HG03066 (cell line): ENCODE data around the gene RCAN2.

Source experiments
- ATAC-seq: cut with Tn5 transposase; IDR thresholded peaks from one replicate; pipeline ENCODE4 v1.9.1; 2021; ENCODE audit warnings: low read depth; ENCODE audit not compliant: unreplicated experiment

The RCAN2 gene

DNA sequence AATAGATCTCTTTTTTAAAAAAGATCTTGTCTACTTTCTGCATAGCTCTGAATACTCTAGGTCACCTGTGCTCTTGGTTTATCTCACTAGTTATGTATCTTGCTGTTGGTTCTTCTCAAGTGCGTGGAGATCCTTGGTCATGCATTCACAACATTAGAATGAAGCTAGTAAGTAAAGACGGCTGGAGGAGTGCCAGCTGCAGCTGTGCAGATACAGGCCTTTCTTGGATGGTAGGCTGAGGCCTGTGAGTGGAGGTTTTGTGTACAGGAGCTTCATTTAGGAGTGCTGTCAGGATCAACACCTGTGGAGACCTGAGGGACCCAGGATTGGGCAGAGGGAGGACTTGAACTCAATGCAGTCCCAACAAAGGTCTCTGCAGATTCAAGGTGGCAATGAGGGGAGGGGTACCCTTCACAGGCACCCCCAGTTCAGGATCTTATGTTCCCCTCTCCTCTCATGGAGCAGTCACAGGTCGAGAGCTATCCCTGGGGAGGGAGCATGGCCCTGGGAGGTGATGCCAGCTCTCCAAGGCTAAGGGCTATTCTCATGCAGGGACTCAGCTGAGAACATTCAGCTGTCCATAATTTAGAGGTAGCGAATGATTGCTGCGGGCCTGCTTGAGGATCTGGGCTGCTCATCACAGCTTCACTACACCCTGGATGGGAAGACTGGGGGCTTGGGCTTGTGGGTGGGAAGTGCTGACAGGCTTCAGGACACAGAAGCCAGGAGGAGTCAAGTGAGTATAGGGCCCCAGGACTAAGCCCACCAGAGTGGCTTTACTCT lies 221.6 kb downstream of the RCAN2 start:
- ATAC-seq, result no peak

DNA sequence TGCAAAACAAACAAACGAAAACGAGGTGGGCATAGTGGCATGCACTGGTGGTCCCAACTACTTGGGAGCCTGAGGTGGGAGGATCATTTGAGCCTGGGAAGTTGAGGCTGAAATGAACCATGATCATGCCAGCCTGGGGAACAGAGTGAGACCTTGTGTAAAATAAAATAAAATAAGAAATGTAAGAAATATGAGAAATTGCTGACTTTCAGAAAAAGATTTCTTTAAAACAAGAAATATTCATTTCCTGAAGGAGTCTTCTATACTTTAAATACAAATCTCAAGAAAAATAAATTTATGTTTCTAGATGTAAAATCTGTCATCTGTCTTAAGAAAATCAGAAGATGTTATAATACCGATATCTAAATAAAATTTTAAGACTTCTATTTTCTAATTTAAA lies 223.7 kb downstream of the RCAN2 start:
- ATAC-seq, result no peak

GRCh38 chr6:46265373-46265772 lies 225.9 kb downstream of the RCAN2 start:
- no peak for ATAC-seq

DNA sequence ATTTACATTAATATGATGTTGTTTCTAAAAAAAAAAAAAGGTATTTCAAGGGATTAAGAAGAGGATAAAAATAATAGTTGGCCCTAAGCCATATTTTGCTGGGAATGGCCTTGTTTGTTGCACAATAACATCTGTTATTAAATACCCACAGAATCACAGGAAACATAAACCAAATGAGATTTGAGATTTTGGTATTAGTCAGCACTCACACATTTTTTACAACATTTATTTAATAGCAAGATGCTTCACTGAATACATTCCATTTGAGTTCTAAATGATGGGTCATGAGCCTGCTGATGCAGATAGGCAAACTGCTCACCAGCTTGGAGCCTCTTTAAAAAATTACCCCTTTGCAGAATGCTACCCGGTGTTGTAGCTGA lies 227.6 kb downstream of the RCAN2 start:
- ATAC-seq, result no peak

GRCh38 chr6:46262928-46263706 lies 228.1 kb downstream of the RCAN2 start:
- no peak for ATAC-seq

- ATAC-seq, result no peak
Observed at GRCh38 chr6:46258249-46258648, 233.0 kb downstream of the RCAN2 start.

DNA sequence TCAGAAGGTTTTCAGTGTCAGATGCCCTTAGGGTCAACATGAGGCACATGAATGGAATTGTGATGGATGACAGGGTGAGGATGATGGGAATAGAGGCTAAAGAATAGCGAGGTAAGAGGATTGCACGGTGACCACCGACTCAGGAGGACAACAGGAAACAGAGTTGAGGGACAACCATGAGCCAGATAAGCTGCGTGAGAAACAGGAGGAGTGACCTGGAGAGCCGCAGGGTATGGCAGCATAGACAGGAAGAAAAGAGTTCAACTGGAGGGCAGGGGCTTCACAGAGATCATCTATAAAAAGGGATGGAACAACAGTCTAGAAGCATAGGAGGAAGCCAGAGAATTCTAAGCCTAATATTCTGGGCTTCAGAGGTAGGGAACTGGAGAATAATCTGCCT lies 235.7 kb downstream of the RCAN2 start:
- ATAC-seq, result no peak

DNA sequence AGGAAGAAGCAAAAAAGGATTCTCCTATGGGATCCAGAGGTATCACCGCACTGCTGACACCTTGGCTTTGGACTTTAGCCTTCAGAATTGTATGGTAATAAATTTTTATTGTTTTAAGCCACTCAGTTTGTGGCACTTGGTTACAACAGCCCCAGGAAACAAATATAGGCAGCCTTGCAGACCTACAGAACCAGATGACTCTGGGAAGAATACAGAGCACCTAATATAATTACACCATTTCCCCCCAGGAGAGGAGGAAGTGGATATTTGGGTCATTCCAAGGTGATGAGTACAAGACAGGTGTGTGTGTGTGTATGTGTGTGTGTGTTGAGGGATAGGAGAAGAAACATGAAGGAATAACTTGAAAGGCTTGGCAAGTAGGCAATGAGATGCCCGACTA lies 236.3 kb downstream of the RCAN2 start:
- no peak for ATAC-seq

DNA sequence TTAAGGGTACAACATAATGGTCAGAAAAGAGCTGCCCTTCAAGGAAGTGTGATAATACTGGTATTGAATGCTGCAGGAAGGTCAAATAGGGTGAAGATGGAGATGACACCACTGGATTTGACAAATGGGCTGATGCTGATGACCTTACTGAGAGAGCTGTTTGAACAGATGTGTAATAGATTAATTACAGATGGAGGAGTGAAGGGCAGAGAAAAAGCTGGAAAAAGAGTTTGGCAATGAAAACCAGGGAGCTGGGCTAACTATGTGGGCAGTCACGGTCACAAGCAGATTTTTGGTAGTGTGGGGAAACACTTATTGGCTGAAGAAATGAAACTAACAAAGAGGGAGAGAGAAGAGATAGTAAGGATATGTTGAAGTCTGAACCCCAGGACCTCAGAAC lies 236.9 kb downstream of the RCAN2 start:
- no peak for ATAC-seq

DNA sequence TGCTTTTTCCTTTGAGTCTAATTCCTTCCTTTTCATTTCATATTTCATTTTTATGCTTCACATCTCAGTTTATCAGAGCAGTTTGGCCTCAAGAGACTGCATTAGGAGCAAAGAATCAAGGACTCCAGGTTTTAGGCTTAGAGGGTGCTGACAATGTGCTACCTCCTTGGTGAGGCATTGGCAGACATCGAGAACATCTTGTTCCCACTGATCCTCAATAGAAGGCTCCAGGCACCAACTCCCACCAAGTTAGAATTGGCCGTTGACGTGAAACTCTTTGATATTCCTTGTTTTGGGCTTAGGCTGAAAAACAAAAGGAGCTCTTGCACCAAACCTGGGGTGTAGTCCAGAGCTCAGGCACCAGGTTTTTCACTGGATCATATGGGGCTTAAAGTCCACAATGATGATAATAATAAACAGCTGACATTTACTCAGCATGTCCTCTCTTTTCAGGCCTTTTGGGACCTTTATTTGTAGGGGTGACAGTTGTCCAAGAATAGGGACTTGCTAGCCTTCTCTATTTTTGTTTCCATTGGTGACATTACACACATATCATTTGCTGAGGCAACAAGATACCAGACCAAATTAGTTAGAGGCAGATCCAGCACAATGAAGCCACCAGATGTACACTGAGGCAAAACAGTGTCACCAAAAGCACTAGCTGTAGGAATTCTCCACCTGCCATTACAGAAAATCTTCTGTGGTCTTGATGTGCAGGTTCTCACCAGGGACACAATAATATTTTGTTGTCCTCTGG lies 239.5 kb downstream of the RCAN2 start:
- ATAC-seq, result no peak

DNA sequence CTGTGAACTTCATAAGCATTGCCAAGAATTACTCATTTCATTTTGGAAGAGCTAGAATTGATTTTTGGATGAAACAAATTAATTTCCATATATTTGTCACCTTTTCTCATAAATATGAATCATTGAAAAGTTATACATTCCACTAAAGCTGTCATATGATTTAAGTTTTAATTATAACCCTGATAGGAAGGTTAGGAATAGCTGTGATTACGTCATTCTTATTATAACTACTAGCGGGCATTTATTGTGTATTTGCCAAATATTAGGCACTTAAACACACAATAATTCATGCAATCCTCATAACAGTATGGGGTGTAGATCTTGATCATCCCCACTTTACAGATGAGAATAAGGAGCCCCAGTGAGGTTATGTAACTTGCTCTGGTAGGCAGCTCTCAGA lies 243.1 kb downstream of the RCAN2 start:
- ATAC-seq, result no peak

DNA sequence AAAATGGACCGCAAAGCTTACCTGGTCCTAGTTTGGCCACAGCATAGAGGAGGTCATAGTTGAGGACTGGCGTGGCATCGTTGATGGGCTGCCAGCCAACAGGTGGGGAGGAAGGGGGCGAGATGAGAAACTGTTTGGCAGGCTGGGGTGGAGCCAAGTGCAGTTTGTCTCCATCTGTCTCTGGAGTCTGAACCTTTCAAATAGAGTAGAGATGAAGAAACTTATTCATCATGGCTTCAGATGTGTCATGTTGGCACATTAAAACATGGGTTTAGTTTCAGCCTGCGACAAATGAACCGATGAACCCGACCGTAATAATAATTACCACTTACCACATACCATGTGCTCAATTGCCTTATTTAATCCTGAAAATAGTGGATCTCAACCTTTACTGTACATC lies 244.5 kb downstream of the RCAN2 start:
- ATAC-seq, result no peak

GRCh38 chr6:46246081-46246480 lies 245.2 kb downstream of the RCAN2 start:
- no peak for ATAC-seq

GRCh38 chr6:46244670-46245069 lies 246.6 kb downstream of the RCAN2 start:
- ATAC-seq, result no peak

GRCh38 chr6:46243754-46244153 lies 247.5 kb downstream of the RCAN2 start:
- no peak for ATAC-seq

DNA sequence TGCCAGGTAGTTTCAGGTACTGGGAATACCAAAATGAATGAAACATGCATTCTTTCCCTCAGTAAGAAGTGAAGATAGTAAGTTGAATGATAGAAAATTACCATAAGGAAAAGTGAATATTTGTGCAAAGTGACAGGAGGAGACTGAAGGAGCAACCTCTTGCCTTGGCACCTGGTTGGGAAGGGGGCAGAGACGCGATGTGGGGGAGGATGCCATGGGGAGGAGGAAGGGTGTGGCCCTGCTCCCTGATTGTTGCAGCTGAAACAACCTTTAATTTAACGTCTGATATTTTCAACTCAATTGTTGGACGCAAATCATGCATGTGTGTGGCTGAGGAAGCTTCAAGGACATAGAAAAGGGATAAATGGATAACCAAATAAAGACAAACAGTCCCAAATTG lies 248.3 kb downstream of the RCAN2 start:
- no peak for ATAC-seq

DNA sequence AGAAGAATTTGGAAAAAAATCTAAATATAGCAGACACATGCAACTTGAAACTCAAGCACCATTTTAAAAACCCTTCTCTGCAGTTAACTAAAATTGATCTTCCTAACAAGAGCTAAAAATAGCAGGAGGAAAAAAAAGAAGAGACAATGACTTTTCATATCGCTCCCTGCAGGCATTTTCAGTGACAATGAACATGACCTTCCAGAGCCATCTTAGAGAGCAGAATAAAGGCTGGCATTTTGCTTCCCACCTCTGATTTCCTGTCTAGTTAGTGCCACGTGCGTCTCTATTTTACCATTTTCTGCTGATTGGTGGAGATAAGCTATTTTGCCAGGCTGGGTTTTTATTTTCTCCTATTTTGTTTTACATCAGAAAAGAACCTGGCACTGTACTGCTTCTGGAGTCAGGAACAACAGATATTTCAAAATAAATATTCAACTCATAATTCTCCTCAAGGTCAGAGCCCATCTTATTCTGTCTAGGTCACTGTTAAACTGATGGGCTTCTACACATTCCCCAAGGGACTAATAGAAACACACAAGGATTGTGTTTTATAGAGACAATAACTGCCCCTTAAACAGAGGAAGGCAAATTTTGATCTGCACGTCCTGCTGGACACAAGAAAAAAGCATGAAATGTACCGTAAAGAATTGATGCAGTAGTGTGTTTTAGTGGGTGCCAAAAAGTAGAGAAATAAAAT lies 250.2 kb downstream of the RCAN2 start:
- no peak for ATAC-seq

DNA sequence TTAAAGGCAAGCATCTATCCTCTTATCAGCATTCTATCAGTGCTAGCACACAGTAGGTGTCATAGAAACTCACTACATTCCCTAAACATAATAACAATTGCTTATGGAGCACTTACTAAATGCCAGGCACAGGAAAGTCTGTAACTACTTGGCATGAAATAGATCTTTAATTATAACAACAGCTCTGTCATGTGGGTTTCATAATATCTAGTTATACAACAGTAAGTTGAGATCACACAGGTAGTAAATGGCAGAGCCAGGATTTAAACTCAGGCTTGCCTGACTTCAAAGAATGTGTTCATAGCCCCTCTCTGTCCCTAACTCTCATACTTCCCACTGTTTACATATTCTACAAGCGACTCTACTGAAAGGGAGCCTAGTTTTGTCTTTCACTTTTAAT lies 254.5 kb downstream of the RCAN2 start:
- no peak for ATAC-seq

DNA sequence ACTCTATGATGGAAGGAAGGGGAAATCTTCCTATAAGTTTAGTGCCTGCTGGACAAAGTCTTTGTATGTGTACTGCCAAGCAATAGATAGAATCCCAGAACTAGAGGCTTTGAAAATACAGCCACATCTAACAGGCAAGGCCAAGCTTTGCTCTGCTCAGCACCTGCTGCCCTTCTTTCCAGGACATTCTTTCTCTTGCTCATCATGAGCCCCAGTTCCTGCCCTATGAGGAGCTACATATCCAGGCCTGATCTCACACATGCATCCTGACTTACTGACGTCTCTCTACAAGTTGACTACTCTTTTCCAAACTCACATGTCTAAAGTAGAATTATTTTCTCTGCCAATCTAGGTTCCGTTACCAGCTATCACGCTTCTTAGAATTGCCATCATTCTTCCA lies 256.0 kb downstream of the RCAN2 start:
- ATAC-seq, result no peak

- no peak for ATAC-seq
Observed at GRCh38 chr6:46234700-46235099, 256.5 kb downstream of the RCAN2 start.

GRCh38 chr6:46234156-46234556 lies 257.1 kb downstream of the RCAN2 start:
- ATAC-seq, result no peak
